PC-9 (cell line): Measurements from ENCODE around the gene PLA2G4D. TPM values are rescaled to one million over a fixed set of nuclear protein-coding genes. Genes with fewer than 3 reads are reported as not detected.

Source experiments
- BruUV-seq: library from RNA; stranded (reverse); fragments of 400-500 nt; replicated peaks from 2 replicates; lab custom pipeline; 2021; lab: Mats Ljungman, UMichigan
- CTCF ChIA-PET: fragments of 300-600 bp; sonication (Branson Sonifier 250); formaldehyde crosslinking; loops from one replicate; lab custom pipeline; 2022; ENCODE audit warnings: antibody characterized with exemption; lab: Charles Lee
- POLR2A ChIA-PET: fragments of 300-600 bp; sonication (Branson Sonifier 250); formaldehyde crosslinking; loops from one replicate; lab custom pipeline; 2022; ENCODE audit warnings: antibody characterized with exemption; ENCODE audit not compliant: unreplicated experiment; lab: Charles Lee
- DNase-seq, 2 experiments: peaks; one replicate each; pipeline versions ENCODE4 v3.0.0 to v3.0.0-alpha.2; 2015 to 2022; ENCODE audit warnings: mixed read lengths in 1 of 2
- H2AFZ ChIP-seq: fragments of 200-600 bp; sonication (generic); 2 replicates; pipeline ENCODE4 v1.8.1; 2017; ENCODE audit warnings: antibody characterized with exemption
- H3F3A ChIP-seq: fragments of 200-600 bp; sonication (generic); 2 replicates; pipeline ENCODE4 v1.8.1; 2017; ENCODE audit warnings: antibody characterized with exemption, mild to moderate bottlenecking, low read depth; ENCODE audit not compliant: insufficient read depth
- H3K27ac ChIP-seq: fragments of 200-600 bp; sonication (generic); 2 replicates; pipeline ENCODE4 v1.6.1; 2016; ENCODE audit warnings: mixed run types
- H3K27me3 ChIP-seq: fragments of 200-600 bp; sonication (generic); 2 replicates; pipeline ENCODE4 v1.6.1; 2016; ENCODE audit warnings: low read depth, mixed run types; ENCODE audit not compliant: insufficient read depth
- H3K36me3 ChIP-seq: fragments of 200-600 bp; sonication (generic); 2 replicates; pipeline ENCODE4 v1.6.1; 2016; ENCODE audit warnings: low read depth, mixed run types
- H3K4me1 ChIP-seq: fragments of 200-600 bp; sonication (generic); replicated peaks from 2 replicates; pipeline ENCODE4 v1.6.1; 2016; ENCODE audit warnings: mixed run types; ENCODE audit not compliant: insufficient read depth
- H3K4me2 ChIP-seq: fragments of 200-600 bp; sonication (generic); 2 replicates; pipeline ENCODE4 v1.6.1; 2017; ENCODE audit warnings: mixed run types
- H3K4me3 ChIP-seq: fragments of 200-600 bp; sonication (generic); 2 replicates; pipeline ENCODE4 v1.6.1; 2016; ENCODE audit warnings: mixed run types
- H3K79me2 ChIP-seq: fragments of 200-600 bp; sonication (generic); 2 replicates; pipeline ENCODE4 v1.6.1; 2017; ENCODE audit warnings: low read depth, mixed run types
- H3K9me2 ChIP-seq: fragments of 200-600 bp; sonication (generic); 2 replicates; pipeline ENCODE4 v1.8.1; 2017; ENCODE audit warnings: mild to moderate bottlenecking; ENCODE audit not compliant: insufficient read depth
- H3K9me3 ChIP-seq: fragments of 200-600 bp; sonication (generic); 2 replicates; pipeline ENCODE4 v1.8.1; 2016; ENCODE audit warnings: low read depth; ENCODE audit not compliant: insufficient read depth
- H4K20me1 ChIP-seq: fragments of 200-600 bp; sonication (generic); 2 replicates; pipeline ENCODE4 v1.8.1; 2017; ENCODE audit not compliant: insufficient read depth
- EZH2 ChIP-seq: fragments of 200-600 bp; sonication (generic); IDR thresholded peaks from 2 replicates; pipeline ENCODE4 v1.8.0; 2017; ENCODE audit warnings: antibody characterized with exemption, low read depth
- intact Hi-C: fragments of 100-400 bp; cut with micrococcal nuclease; formaldehyde crosslinking; loops from one replicate; pipeline ENCODE4 v1.10.0; 2022; ENCODE audit not compliant: unreplicated experiment
- total RNA-seq: library from RNA; stranded (reverse); gene quantifications from 2 replicates; pipeline ENCODE4 v1.2.3, GENCODE V29; 2021
- TF ChIP-seq, protein P1 (sequence below): fragments of 200-600 bp; sonication (generic); conservative IDR thresholded peaks from 2 replicates; pipeline ENCODE4 v1.6.1; 2017; ENCODE audit warnings: mixed run types, antibody characterized with exemption, mild to moderate bottlenecking, moderate library complexity

Gene PLA2G4D
- total RNA-seq, 1 experiment from 2014 or later: 0.90 TPM

DNA sequence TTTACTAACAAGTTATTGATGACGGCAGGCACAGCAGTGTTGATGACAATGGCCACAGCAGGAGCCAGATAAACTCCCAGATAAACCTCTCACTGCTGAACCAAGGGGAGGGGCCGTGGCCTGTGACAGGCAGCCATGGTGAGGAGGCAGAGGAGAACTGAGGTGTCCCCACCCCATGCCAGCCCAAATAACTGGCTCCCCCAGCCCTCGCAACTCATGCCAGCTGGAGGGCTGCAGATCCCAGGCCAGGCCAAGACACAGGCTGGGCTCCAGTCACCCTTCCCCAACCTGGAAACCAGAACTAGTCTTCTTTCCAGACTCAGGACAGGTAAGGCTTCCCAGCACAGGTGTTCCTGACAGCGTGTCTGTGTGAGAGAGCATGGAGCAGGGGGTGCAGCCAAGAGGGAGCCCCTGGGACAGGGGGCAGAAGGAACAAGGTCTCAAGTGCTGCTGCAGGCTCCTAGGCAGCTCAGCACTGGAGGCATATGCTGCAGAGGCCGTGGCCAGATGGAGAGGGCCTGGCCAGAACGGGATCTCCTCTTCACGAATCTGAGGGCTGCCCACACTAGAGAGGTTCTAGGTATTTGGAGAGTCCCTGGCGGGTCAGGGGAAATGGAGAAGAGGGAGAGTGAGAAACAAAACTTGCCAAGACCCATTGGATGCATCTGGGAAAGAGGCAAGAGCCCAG, 46.2 kb upstream of the PLA2G4D start:
- intact Hi-C loops: no loop called here
- no peaks in the 10 kb centered on the region for H3K4me1 ChIP-seq

DNA sequence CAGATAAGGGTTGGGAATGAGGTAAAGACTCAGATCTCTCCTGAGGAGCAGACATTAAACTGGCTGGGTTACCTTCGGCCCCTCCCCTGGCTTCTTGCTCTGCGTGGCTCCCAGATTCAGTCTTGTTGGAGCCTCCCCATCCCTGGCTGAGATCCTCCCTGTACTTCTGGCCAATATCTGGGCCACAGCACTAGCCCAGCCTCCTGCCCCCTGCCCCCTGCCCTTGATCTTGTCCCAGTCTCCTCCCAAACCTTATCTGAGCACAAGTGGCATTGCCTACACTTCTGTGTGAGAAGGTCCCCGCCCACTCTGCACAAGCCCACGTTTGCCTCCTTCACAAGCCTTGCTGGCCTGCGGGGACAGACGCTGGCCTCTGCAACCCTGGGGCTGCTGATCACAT, 45.2 kb upstream of the PLA2G4D start:
- no peaks in the 10 kb centered on the region for H3K27me3 ChIP-seq
- intact Hi-C loops: loop anchor here (10.0 kb wide), 2 partner anchors 515 to 1235 kb away; no protein-coding TSS in a partner anchor
- CTCF ChIA-PET: interaction anchor here (1.3 kb wide), 1 partner anchor 246 kb away, joined by 4 read pairs; no protein-coding TSS in a partner anchor

More for the DNA sequence above, 46.2 kb upstream of the PLA2G4D start:
- Histone ChIP-seq H3K4me3 (no peak overlapping the region), H3K79me2 (no peaks in the 10 kb centered on the region), H3K4me2 (no peak overlapping the region), H3F3A (0 out of 2 replicates have a peak, but pooled peaks cover under 1% of the 10 kb centered on the region), H3K27ac (no peak overlapping the region), H4K20me1 (no peaks in the 10 kb centered on the region), H3K27me3 (no peaks in the 10 kb centered on the region), H2AFZ (no peak overlapping the region), H3K36me3 (no peaks in the 10 kb centered on the region), H3K9me3 (no peaks in the 10 kb centered on the region; the same call in 1 of the 2 replicates), H3K9me2 (no peaks in the 10 kb centered on the region)
- DNase-seq: no peak
- ChIA-PET POLR2A (no interaction called here), CTCF (no interaction called here)
- TF ChIP-seq, protein P1, sequence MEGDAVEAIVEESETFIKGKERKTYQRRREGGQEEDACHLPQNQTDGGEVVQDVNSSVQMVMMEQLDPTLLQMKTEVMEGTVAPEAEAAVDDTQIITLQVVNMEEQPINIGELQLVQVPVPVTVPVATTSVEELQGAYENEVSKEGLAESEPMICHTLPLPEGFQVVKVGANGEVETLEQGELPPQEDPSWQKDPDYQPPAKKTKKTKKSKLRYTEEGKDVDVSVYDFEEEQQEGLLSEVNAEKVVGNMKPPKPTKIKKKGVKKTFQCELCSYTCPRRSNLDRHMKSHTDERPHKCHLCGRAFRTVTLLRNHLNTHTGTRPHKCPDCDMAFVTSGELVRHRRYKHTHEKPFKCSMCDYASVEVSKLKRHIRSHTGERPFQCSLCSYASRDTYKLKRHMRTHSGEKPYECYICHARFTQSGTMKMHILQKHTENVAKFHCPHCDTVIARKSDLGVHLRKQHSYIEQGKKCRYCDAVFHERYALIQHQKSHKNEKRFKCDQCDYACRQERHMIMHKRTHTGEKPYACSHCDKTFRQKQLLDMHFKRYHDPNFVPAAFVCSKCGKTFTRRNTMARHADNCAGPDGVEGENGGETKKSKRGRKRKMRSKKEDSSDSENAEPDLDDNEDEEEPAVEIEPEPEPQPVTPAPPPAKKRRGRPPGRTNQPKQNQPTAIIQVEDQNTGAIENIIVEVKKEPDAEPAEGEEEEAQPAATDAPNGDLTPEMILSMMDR: no peak
- TF ChIP-seq EZH2: no peak
- no TSS peak for BruUV-seq

DNA sequence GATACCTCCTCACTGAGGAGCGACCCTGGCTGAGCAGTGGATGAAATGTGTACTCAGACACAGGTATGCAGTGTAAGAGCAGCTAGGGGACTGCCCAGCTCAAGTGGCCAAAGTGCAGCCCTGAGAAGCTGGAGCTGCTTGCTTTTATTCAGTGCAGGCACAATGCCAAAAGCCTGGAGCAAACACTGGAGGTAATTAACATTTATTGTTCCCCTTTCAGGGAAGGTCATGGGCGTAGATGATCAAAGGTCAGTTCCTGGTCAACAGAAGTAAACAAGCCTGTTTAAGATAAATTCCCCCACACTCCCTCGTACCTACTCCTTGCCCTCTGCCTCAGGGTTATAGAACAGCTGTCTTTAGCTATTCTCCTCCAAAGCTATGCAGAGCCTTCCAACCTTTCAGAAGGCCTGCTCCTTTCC, 44.6 kb upstream of the PLA2G4D start:
- no peaks in the 10 kb centered on the region for H4K20me1 ChIP-seq
- H3K4me2 ChIP-seq: no peak overlapping the region
- TF ChIP-seq, protein P1: no peak
- TF ChIP-seq EZH2: no peak
- POLR2A ChIA-PET: no interaction called here
- no peaks in the 10 kb centered on the region for H3K36me3 ChIP-seq
- H2AFZ ChIP-seq: no peak overlapping the region
- no peak overlapping the region for H3K27ac ChIP-seq
- BruUV-seq: no TSS peak
- 0 out of 2 replicates have a peak, but pooled peaks cover 6% of the 10 kb centered on the region for H3F3A ChIP-seq
- intact Hi-C loops: loop anchor here (10.0 kb wide), 2 partner anchors 516 to 1234 kb away; no protein-coding TSS in a partner anchor
- DNase-seq: no peak
- H3K79me2 ChIP-seq: no peaks in the 10 kb centered on the region
- no peaks in the 10 kb centered on the region for H3K27me3 ChIP-seq
- no peaks in the 10 kb centered on the region; the same call in 1 of the 2 replicates for H3K9me3 ChIP-seq
- H3K4me1 ChIP-seq: no peaks in the 10 kb centered on the region
- no peak overlapping the region for H3K4me3 ChIP-seq
- CTCF ChIA-PET: interaction anchor here (0.6 to 1.3 kb wide), 4 partner anchors 9 to 246 kb away, joined by 3 to 4 read pairs (median 4); no protein-coding TSS in a partner anchor
- H3K9me2 ChIP-seq: no peaks in the 10 kb centered on the region

More for the DNA sequence above, 45.2 kb upstream of the PLA2G4D start:
- H3K4me3 ChIP-seq: no peak overlapping the region
- H3K4me1 ChIP-seq: no peaks in the 10 kb centered on the region
- 0 out of 2 replicates have a peak, but pooled peaks cover 6% of the 10 kb centered on the region for H3F3A ChIP-seq
- H2AFZ ChIP-seq: no peak overlapping the region
- H3K4me2 ChIP-seq: no peak overlapping the region
- TF ChIP-seq, protein P1: no peak
- no peak for TF ChIP-seq EZH2
- H3K27ac ChIP-seq: no peak overlapping the region
- no peak for DNase-seq
- no peaks in the 10 kb centered on the region for H3K36me3 ChIP-seq
- no peaks in the 10 kb centered on the region for H3K79me2 ChIP-seq
- POLR2A ChIA-PET: no interaction called here
- no peaks in the 10 kb centered on the region for H4K20me1 ChIP-seq
- no peaks in the 10 kb centered on the region; the same call in 1 of the 2 replicates for H3K9me3 ChIP-seq
- no TSS peak for BruUV-seq
- H3K9me2 ChIP-seq: no peaks in the 10 kb centered on the region
